Fibroblast of lung (primary cell): ENCODE data around the gene ARFIP1.

Experiments used
- EZH2 ChIP-seq: IDR thresholded peaks from 2 replicates; pipeline ENCODE4 v1.5.1; 2012; ENCODE audit warnings: low read length, control low read depth, mild to moderate bottlenecking; ENCODE audit errors: missing control alignments
- TF ChIP-seq, protein P1 (sequence below), 2 donors: IDR thresholded peaks in 1 of 2; conservative IDR thresholded peaks in 1 of 2; 1 replicate in 1 of 2; 2 replicates in 1 of 2; pipeline ENCODE4 v1.5.1; 2011 to 2012; ENCODE audit warnings: low read length in 2 of 2, control low read depth in 1 of 2, inconsistent platforms in 1 of 2, low read depth in 1 of 2, mild to moderate bottlenecking in 1 of 2

DNA sequence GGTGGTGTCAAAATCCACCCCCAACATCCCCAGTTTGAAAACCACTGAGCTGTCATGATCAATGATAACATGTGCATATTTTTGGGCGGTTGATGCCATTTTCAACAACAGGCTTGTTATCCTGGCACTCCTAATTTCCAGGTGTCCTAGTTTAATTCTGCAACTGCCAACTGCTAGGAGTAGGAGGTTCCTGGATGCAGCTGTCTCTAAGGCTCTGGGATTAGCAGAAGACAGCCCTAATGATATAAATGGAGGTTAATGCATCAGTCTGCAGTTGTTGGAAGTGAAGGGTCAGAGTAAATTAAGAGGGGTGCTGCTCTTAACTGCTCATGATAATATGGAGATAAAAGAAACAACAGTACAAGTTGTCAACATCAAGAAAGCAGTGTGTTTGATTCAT is 23.8 kb downstream of the ARFIP1 start:
- TF ChIP-seq, protein P1, sequence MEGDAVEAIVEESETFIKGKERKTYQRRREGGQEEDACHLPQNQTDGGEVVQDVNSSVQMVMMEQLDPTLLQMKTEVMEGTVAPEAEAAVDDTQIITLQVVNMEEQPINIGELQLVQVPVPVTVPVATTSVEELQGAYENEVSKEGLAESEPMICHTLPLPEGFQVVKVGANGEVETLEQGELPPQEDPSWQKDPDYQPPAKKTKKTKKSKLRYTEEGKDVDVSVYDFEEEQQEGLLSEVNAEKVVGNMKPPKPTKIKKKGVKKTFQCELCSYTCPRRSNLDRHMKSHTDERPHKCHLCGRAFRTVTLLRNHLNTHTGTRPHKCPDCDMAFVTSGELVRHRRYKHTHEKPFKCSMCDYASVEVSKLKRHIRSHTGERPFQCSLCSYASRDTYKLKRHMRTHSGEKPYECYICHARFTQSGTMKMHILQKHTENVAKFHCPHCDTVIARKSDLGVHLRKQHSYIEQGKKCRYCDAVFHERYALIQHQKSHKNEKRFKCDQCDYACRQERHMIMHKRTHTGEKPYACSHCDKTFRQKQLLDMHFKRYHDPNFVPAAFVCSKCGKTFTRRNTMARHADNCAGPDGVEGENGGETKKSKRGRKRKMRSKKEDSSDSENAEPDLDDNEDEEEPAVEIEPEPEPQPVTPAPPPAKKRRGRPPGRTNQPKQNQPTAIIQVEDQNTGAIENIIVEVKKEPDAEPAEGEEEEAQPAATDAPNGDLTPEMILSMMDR (conservative IDR thresholded peaks at IDR 0.05 in 1 of 2, IDR thresholded peaks at IDR 0.05 in 1 of 2; ENCODE audit: low read depth in 1 of 2, low read length in 2 of 2): no peak
- no peak for TF ChIP-seq EZH2
